Heart left ventricle (tissue), 16 donors: Measurements from ENCODE around the gene COPS8. TPM values are rescaled to one million over a fixed set of nuclear protein-coding genes. Genes with fewer than 3 reads are reported as not detected.

Experiments
- ATAC-seq, 4 donors: fragments of 200-7000 bp; cut with Tn5 transposase; one replicate each; pipeline ENCODE4 v1.9.1; 2020 to 2022; ENCODE audit warnings: moderate library complexity in 4 of 4, mild to moderate bottlenecking in 3 of 4, moderate number of reproducible peaks in 1 of 4
- DNase-seq, 5 donors: peaks; one replicate each; pipeline ENCODE4 v3.0.0-alpha.2; 2020
- H3K27ac ChIP-seq, 12 donors: fragments of 200-600 bp; sonication (generic) in 4 of 12; one replicate each; pipeline versions ENCODE4 v1.5.0 to v1.8.0; 2016 to 2022; ENCODE audit warnings: mild to moderate bottlenecking in 2 of 12
- H3K27me3 ChIP-seq, 9 donors: fragments of 200-600 bp; sonication (generic) in 2 of 9; one replicate each; pipeline versions ENCODE4 v1.5.1 to v1.8.0; 2016 to 2022; ENCODE audit warnings: mild to moderate bottlenecking in 3 of 9
- H3K36me3 ChIP-seq, 9 donors: fragments of 200-600 bp; sonication (generic) in 2 of 9; one replicate each; pipeline versions ENCODE4 v1.5.0 to v1.8.0; 2018 to 2022; ENCODE audit warnings: mild to moderate bottlenecking in 2 of 9
- H3K4me1 ChIP-seq, 12 donors: fragments of 200-600 bp; sonication (generic) in 4 of 12; one replicate each; pipeline versions ENCODE4 v1.5.0 to v1.8.0; 2016 to 2022; ENCODE audit warnings: mild to moderate bottlenecking in 3 of 12
- H3K4me3 ChIP-seq, 12 donors: fragments of 200-600 bp; sonication (generic) in 4 of 12; one replicate each; pipeline versions ENCODE4 v1.5.0 to v1.8.0; 2017 to 2022; ENCODE audit warnings: mild to moderate bottlenecking in 9 of 12, moderate library complexity in 4 of 12
- H3K9me3 ChIP-seq, 12 donors: fragments of 200-600 bp; sonication (generic) in 4 of 12; one replicate each; pipeline versions ENCODE4 v1.5.0 to v1.8.0; 2016 to 2022; ENCODE audit warnings: mild to moderate bottlenecking in 1 of 12
- POLR2A ChIP-seq, 2 donors: fragments of 450-650 bp; IDR thresholded peaks; one replicate each; pipeline ENCODE4 v1.6.1; 2017; ENCODE audit warnings: antibody characterized with exemption in 2 of 2, mild to moderate bottlenecking in 2 of 2, moderate library complexity in 2 of 2
- WGBS, 4 donors: extraction: QIAGEN DNeasy Blood & Tissue Kit in 2 of 4; methylation state at CpG; one replicate each; pipeline versions ENCODE4 v1.1.5 to v1.1.7; 2013 to 2018; 5-methylcytosine and 5-hydroxymethylcytosine counted together
- intact Hi-C, 10 donors: fragments of 100-400 bp; cut with DNase I; formaldehyde crosslinking; loops; one replicate each; pipeline versions ENCODE4 v1.11.1 to v1.14.2; 2022
- polyA plus RNA-seq, 2 donors: library from polyadenylated mRNA; stranded (reverse); fragments of 200-250 nt; gene quantifications; one replicate each; pipeline ENCODE4 v1.2.3, GENCODE V29; 2013
- total RNA-seq, 9 donors: library from RNA; depleted of rRNA in 2 of 9; stranded (reverse); fragments of >200 nt in 2 of 9; fragmentation: NEBNext Ultra II Directional in 3 of 9; extraction: Animal tissue kit (Norgen Biotek cat#: 25700) in 3 of 9; gene quantifications; one replicate each; pipeline versions ENCODE4 v1.1.0 to v1.2.4, GENCODE V29; 2016 to 2023
- TF ChIP-seq, protein P1 (sequence below), 12 donors: fragments of 200-600 bp; sonication (generic) in 4 of 12; IDR thresholded peaks; one replicate each; pipeline versions ENCODE4 v1.5.0 to v1.8.0; 2018 to 2022; ENCODE audit warnings: antibody characterized with exemption in 12 of 12, mild to moderate bottlenecking in 5 of 12
- donor health status: ischemic (EF 13 %, LVEDD 7.1; RV severe dilation, severe dysfunction).
- donor health status: healthy with polysubstance abuse.
- donor health status: DM: no; HTN: yes; CAD: no.
- donor health status: DM: no; HTN: no; CAD: no.
- donor health status: ischemic (EF 25% LVEDD 6.9; RV normal size, moderate dysfunction).
- donor health status: ischemic (EF 25% LVEDD 5.7; RV mildly dilated, moderate dysfunction).
- donor health status: healthy.
- donor health status: DM: yes; HTN: yes; CAD: no.
- donor health status: ischemic (EF 35%, LVEDD 5.7; RV mildly dilated, moderate dysfunction).
- donor health status: nonischemic (EF 11% LVEDD 7.7; RV severe dilation, severe dysfunction).
- donor health status: DM: yes; HTN: yes; CAD: no.
- donor health status: PGD.
- donor health status: ischemic (EF 29% LVEDD 5.4; RV normal size, mild dysfunction).
- donor health status: nonischemic (EF 23%, LVEDD 6.1; RV moderate dilation, normal function).

COPS8 gene
- total and polyA plus RNA-seq, 11 donors, result 34.7 to 231 (median 93.0) TPM

DNA sequence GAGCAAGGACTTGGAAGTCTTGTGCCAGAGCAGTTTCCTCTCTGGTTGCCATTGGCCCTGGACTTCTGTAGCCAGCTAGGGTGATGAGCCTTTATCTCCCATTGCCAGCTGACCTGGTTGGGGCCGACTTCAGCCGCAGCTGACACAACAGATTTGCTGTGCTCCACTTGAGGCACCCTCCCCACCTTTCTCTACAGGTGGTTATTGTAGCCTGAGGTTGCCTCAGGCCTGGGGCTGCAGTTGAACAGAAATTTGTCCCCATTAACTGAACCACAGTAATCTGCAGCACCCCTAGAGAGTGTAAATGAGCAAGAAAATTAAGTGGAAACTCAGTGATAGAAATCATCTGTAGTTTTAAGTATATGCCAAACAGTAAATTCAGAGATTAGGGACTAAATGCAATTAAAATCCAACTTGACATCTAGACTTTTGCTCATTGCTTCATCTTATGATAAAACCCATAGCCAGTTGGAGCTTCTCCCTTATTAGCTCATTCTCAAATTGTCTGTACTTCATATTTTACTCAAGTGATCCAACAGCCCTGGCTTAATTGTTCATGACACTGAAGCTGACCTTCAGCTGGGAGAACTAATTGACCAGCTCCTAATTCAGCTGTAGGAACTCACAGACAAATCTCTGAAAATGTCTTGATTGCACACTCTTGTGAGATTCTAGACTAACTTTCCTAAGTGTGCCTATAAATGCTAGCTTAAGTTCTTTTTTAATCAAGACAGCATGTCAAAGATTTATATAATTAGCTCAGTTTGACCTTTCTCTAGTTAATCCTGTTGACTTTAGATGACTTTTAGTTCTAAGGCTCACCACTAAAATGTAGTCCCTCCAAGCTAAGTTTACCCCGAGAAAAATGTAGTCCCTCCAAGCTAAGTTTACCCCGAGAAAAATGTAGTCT, 48.9 kb downstream of the COPS8 start:
- Histone ChIP-seq H3K27me3 (no peaks in the 10 kb centered on the region), H3K36me3 (no peaks in the 10 kb centered on the region), H3K4me3 (no peak overlapping the region), H3K4me1 (no peaks in the 10 kb centered on the region), H3K27ac (no peak overlapping the region), H3K9me3 (no peaks in the 10 kb centered on the region)
- ATAC-seq, result no peak
- intact Hi-C loops, result no loop called here
- no peak for TF ChIP-seq POLR2A (IDR thresholded peaks at IDR 0.05)
- TF ChIP-seq, protein P1, sequence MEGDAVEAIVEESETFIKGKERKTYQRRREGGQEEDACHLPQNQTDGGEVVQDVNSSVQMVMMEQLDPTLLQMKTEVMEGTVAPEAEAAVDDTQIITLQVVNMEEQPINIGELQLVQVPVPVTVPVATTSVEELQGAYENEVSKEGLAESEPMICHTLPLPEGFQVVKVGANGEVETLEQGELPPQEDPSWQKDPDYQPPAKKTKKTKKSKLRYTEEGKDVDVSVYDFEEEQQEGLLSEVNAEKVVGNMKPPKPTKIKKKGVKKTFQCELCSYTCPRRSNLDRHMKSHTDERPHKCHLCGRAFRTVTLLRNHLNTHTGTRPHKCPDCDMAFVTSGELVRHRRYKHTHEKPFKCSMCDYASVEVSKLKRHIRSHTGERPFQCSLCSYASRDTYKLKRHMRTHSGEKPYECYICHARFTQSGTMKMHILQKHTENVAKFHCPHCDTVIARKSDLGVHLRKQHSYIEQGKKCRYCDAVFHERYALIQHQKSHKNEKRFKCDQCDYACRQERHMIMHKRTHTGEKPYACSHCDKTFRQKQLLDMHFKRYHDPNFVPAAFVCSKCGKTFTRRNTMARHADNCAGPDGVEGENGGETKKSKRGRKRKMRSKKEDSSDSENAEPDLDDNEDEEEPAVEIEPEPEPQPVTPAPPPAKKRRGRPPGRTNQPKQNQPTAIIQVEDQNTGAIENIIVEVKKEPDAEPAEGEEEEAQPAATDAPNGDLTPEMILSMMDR (IDR thresholded peaks at IDR 0.05), result no peak
- DNase-seq, result no peak
- 65 to 82% (median 69%) methylated on average over 4 of the region's 4 CpGs for WGBS, 4 donors

DNA sequence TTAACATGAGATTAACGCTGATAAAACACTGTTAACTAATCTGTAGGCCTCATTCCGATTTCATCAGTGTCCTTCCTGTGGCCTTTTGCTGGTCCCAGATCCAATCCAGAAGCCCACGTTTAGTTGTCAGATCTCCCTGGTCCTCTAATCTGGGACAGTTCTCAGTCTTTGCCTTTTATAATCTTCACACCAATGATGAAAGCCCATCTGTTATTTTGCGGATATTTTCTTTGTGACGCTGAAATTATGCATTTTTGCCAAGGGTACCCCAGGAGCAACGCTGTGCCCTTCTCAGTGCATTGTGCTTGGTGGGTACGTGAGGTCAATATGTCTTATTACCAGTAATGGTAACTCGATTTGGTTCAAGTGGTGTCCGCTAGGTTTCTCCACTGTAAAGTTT, 51.1 kb downstream of the COPS8 start:
- Histone ChIP-seq H3K27ac (no peak overlapping the region), H3K36me3 (no peaks in the 10 kb centered on the region), H3K9me3 (no peaks in the 10 kb centered on the region), H3K4me1 (no peaks in the 10 kb centered on the region), H3K27me3 (no peaks in the 10 kb centered on the region), H3K4me3 (no peak overlapping the region)
- WGBS, 4 donors, result 84 to 89% (median 87%) methylated on average over 9 of the region's 9 CpGs
- TF ChIP-seq, protein P1 (IDR thresholded peaks at IDR 0.05), result no peak
- no peak for TF ChIP-seq POLR2A (IDR thresholded peaks at IDR 0.05)
- no peak for ATAC-seq
- intact Hi-C loops, result no loop called here
- no peak for DNase-seq

DNA sequence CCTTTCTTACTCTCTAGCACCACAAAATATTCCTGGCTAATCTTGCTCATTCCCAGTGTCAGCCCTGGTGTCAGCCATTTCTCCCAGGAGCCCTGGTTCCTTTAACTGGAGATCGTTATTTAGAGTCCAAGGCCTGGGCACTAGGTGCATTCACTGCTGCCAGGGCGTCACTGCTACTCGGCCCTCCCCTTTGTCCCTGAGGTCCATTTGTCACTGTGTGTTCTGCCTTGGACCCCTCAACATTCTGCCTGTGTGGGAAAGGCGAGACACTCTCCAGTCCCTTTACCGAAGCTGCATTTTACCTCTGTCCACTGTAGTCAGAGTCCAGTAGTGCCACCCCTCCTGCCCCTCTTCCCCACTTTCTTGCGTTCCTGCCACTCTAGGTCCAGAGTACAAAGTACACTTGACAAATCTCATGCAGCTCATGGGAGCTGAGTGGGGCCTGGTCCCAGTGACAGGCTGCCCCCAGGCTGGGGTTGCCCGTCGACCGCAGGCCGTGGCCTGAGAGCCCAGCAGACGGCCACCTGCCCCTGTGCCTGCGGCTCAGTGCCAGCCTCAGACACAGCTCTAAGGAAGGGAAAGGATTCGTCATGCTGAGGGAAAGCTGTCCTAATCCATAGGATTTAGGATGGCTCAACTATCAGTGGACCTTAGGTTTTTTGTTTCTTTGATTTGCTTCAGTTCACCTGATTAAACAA, 52.1 kb downstream of the COPS8 start:
- Histone ChIP-seq H3K27ac (no peak overlapping the region), H3K27me3 (no peaks in the 10 kb centered on the region), H3K4me3 (no peak overlapping the region), H3K36me3 (no peaks in the 10 kb centered on the region), H3K4me1 (no peaks in the 10 kb centered on the region), H3K9me3 (no peaks in the 10 kb centered on the region)
- 91 to 95% (median 93%) methylated on average over 11 to 13 of the region's 13 CpGs for WGBS, 4 donors
- intact Hi-C loops, result no loop called here
- DNase-seq (no peak), ATAC-seq (no peak)
- TF ChIP-seq POLR2A (IDR thresholded peaks at IDR 0.05), result no peak
- TF ChIP-seq, protein P1 (IDR thresholded peaks at IDR 0.05), result no peak

DNA sequence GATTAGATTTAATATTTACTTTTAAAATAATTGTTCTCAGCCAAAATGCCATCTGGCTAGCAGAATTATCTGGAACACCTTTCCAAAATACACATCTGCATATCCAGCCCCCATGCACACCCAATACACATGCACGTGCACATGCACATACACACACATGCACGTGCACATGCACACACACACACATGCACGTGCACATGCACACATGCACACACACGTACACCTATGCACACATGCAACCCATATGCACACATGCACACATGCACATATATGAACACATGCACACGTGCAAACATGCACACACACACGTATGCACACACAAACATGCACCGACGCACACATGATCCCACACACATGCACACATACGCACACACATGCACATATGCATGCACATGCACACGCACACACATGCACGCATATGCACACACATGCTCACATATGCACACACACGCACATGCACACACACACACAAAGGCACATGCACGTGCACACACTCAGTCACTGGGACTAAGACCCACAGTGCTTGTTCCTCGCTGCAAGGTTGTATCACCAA, 53.5 kb downstream of the COPS8 start:
- no peak for TF ChIP-seq POLR2A (IDR thresholded peaks at IDR 0.05)
- TF ChIP-seq, protein P1 (IDR thresholded peaks at IDR 0.05), result no peak
- H3K4me1 ChIP-seq, result no peaks in the 10 kb centered on the region
- H3K27ac ChIP-seq, result no peak overlapping the region
- DNase-seq (no peak), ATAC-seq (peak in 1 of 4 donors; percentile 25)
- intact Hi-C loops, result no loop called here
- 92 to 98% (median 95%) methylated on average over 14 of the region's 14 CpGs for WGBS, 4 donors
- H3K27me3 ChIP-seq, result no peaks in the 10 kb centered on the region
- no peaks in the 10 kb centered on the region for H3K36me3 ChIP-seq
- no peaks in the 10 kb centered on the region for H3K9me3 ChIP-seq
- no peak overlapping the region for H3K4me3 ChIP-seq
